H9 (cell line): ENCODE measurements around the gene TRMT1. TPM values are rescaled to one million over a fixed set of nuclear protein-coding genes. Genes with fewer than 3 reads are reported as not detected.

Experiments
- DNase-seq: peaks from one replicate; pipeline ENCODE4 v3.0.0-alpha.2; 2017
- H2AFZ ChIP-seq: one replicate; pipeline ENCODE4 v1.6.1; 2013; ENCODE audit warnings: mild to moderate bottlenecking, low read length, control low read depth, moderate library complexity
- H2AK5ac ChIP-seq: 2 replicates; pipeline ENCODE4 v1.6.1; 2013; ENCODE audit warnings: low read length, control low read depth, mixed read lengths; ENCODE audit not compliant: insufficient read length
- H2BK120ac ChIP-seq: one replicate; pipeline ENCODE4 v1.6.1; 2013; ENCODE audit warnings: low read depth, mild to moderate bottlenecking, low read length, control low read depth, inconsistent platforms; ENCODE audit not compliant: poor library complexity, severe bottlenecking
- H2BK12ac ChIP-seq: 2 replicates; pipeline ENCODE4 v1.6.1; 2013; ENCODE audit warnings: low read length, control low read depth, mixed read lengths, low read depth; ENCODE audit not compliant: insufficient read length
- H2BK15ac ChIP-seq: 2 replicates; pipeline ENCODE4 v1.6.1; 2013; ENCODE audit warnings: low read depth, low read length, control low read depth
- H2BK20ac ChIP-seq: one replicate; pipeline ENCODE4 v1.6.1; 2013; ENCODE audit warnings: low read depth, mild to moderate bottlenecking, low read length, control low read depth, inconsistent platforms; ENCODE audit not compliant: poor library complexity, severe bottlenecking
- H2BK5ac ChIP-seq: 2 replicates; pipeline ENCODE4 v1.6.1; 2013; ENCODE audit warnings: low read length, control low read depth, mixed read lengths; ENCODE audit not compliant: insufficient read length
- H3K14ac ChIP-seq: 2 replicates; pipeline ENCODE4 v1.6.1; 2013; ENCODE audit warnings: low read length, control low read depth; ENCODE audit not compliant: insufficient read depth
- H3K18ac ChIP-seq: 2 replicates; pipeline ENCODE4 v1.6.1; 2013; ENCODE audit warnings: low read depth, mild to moderate bottlenecking, mixed read lengths, low read length, control low read depth; ENCODE audit not compliant: insufficient read length
- H3K23ac ChIP-seq: 2 replicates; pipeline ENCODE4 v1.6.1; 2013; ENCODE audit warnings: low read length, control low read depth, mixed read lengths, low read depth; ENCODE audit not compliant: insufficient read length
- H3K23me2 ChIP-seq: 2 replicates; pipeline ENCODE4 v1.6.1; 2013; ENCODE audit warnings: low read depth, mild to moderate bottlenecking, mixed read lengths, low read length, control low read depth; ENCODE audit not compliant: insufficient read length, poor library complexity, severe bottlenecking
- H3K27ac ChIP-seq: 2 replicates; pipeline ENCODE4 v1.5.1; 2013; ENCODE audit warnings: low read length, control low read depth, mixed read lengths, low read depth; ENCODE audit not compliant: insufficient read length
- H3K27me3 ChIP-seq: 2 replicates; pipeline ENCODE4 v1.6.1; 2013; ENCODE audit warnings: low read length, control low read depth, inconsistent platforms; ENCODE audit not compliant: insufficient read depth
- H3K4ac ChIP-seq: 2 replicates; pipeline ENCODE4 v1.6.1; 2013; ENCODE audit warnings: low read depth, mild to moderate bottlenecking, control low read depth, inconsistent platforms, low read length, moderate library complexity
- H3K4me1 ChIP-seq: 2 replicates; pipeline ENCODE4 v1.6.1; 2013; ENCODE audit warnings: low read length, control low read depth, inconsistent platforms; ENCODE audit not compliant: insufficient read depth
- H3K4me2 ChIP-seq: 2 replicates; pipeline ENCODE4 v1.6.1; 2013; ENCODE audit warnings: low read length, control low read depth, mixed read lengths; ENCODE audit not compliant: insufficient read length, insufficient read depth
- H3K56ac ChIP-seq: 2 replicates; pipeline ENCODE4 v1.6.1; 2013; ENCODE audit warnings: low read depth, mild to moderate bottlenecking, mixed read lengths, low read length, control low read depth; ENCODE audit not compliant: insufficient read length
- H3K79me1 ChIP-seq: 2 replicates; pipeline ENCODE4 v1.6.1; 2013; ENCODE audit warnings: low read depth, mild to moderate bottlenecking, moderate library complexity, low read length, control low read depth, inconsistent platforms; ENCODE audit not compliant: insufficient read depth, poor library complexity, severe bottlenecking
- H3K79me2 ChIP-seq: 2 replicates; pipeline ENCODE4 v1.6.1; 2013; ENCODE audit warnings: low read length, control low read depth, inconsistent platforms; ENCODE audit not compliant: insufficient read depth
- H3K9ac ChIP-seq: 2 replicates; pipeline ENCODE4 v1.6.1; 2013; ENCODE audit warnings: low read length, control low read depth, mixed read lengths; ENCODE audit not compliant: insufficient read length; ENCODE audit errors: extremely low read depth
- H3K9me3 ChIP-seq: one replicate; pipeline ENCODE4 v1.6.1; 2013; ENCODE audit warnings: low read depth, low read length, inconsistent platforms; ENCODE audit not compliant: control insufficient read depth
- H3T11ph ChIP-seq: one replicate; pipeline ENCODE4 v1.6.1; 2013; ENCODE audit warnings: mild to moderate bottlenecking, low read length, control low read depth, inconsistent platforms
- H4K20me1 ChIP-seq: one replicate; pipeline ENCODE4 v1.6.1; 2013; ENCODE audit not compliant: control insufficient read depth, insufficient read length, insufficient read depth
- H4K5ac ChIP-seq: 2 replicates; pipeline ENCODE4 v1.6.1; 2013; ENCODE audit warnings: low read depth, mild to moderate bottlenecking, mixed read lengths, low read length, control low read depth; ENCODE audit not compliant: insufficient read length
- H4K8ac ChIP-seq: replicated peaks from 2 replicates; pipeline ENCODE4 v1.6.1; 2013; ENCODE audit warnings: low read length, control low read depth, mixed read lengths, low read depth; ENCODE audit not compliant: insufficient read length
- H4K91ac ChIP-seq: 2 replicates; pipeline ENCODE4 v1.6.1; 2013; ENCODE audit warnings: low read depth, mild to moderate bottlenecking, moderate library complexity, mixed read lengths, low read length, control low read depth; ENCODE audit not compliant: insufficient read length
- H3K27ac Mint-ChIP-seq, 3 experiments: 2 replicates in 2 of 3; 3 replicates in 1 of 3; pipeline ENCODE4 v1.8.0; 2020 to 2021; ENCODE audit warnings: mixed read lengths in 3 of 3, mild to moderate bottlenecking in 1 of 3, moderate library complexity in 1 of 3
- H3K27me3 Mint-ChIP-seq: 2 replicates; pipeline ENCODE4 v1.8.0; 2021; ENCODE audit warnings: low read depth, mild to moderate bottlenecking, moderate library complexity, mixed read lengths
- H3K36me3 Mint-ChIP-seq, 3 experiments: 2 replicates in 2 of 3; 3 replicates in 1 of 3; pipeline ENCODE4 v1.8.0; 2020 to 2021; ENCODE audit warnings: low read depth in 3 of 3, mixed read lengths in 3 of 3; ENCODE audit not compliant: insufficient read depth in 1 of 3
- H3K4me1 Mint-ChIP-seq, 2 experiments: 2 replicates each; pipeline ENCODE4 v1.8.0; 2020; ENCODE audit warnings: mixed read lengths in 2 of 2
- H3K4me3 Mint-ChIP-seq, 2 experiments: 2 replicates in 1 of 2; 3 replicates in 1 of 2; pipeline ENCODE4 v1.8.0; 2020 to 2021; ENCODE audit warnings: mild to moderate bottlenecking in 2 of 2, mixed read lengths in 2 of 2, moderate library complexity in 1 of 2
- H3K9me3 Mint-ChIP-seq, 2 experiments: 2 replicates in 1 of 2; 3 replicates in 1 of 2; pipeline ENCODE4 v1.8.0; 2020; ENCODE audit warnings: mild to moderate bottlenecking in 2 of 2, mixed read lengths in 2 of 2, moderate library complexity in 1 of 2
- CTCF ChIP-seq: fragments of 200-600 bp; sonication (generic); conservative IDR thresholded peaks from 3 replicates; pipeline ENCODE4 v1.8.0; 2021; ENCODE audit warnings: antibody characterized with exemption, mild to moderate bottlenecking
- WGBS: extraction: QIAGEN DNeasy Blood & Tissue Kit; methylation state at CpG from one replicate; pipeline ENCODE4 v1.1.7; 2013; ENCODE audit warnings: missing lambda C conversion rate, low lambda C conversion rate, mixed read lengths; ENCODE audit not compliant: insufficient read length; ENCODE audit errors: extremely low coverage; 5-methylcytosine and 5-hydroxymethylcytosine counted together
- total RNA-seq: library from RNA; stranded (reverse); gene quantifications from 2 replicates; pipeline ENCODE4 v1.2.1, GENCODE V29; 2021

TRMT1 gene
- total RNA-seq, 1 experiment from 2014 or later = 95.7 TPM

GRCh38 chr19:13138916-13139198 lies 22.3 kb upstream of the TRMT1 start:
- whole genome bisulfite sequencing = no CpG with 5 or more reads among the region's 10 CpGs
- H3K36me3 Mint-ChIP-seq = peaks cover 20 to 60% (median 52%) of the 10 kb centered on the region in 3 experiments; a peak in 6 of 7 replicates

More at GRCh38 chr19:13138916-13139198, 22.3 kb upstream of the TRMT1 start:
- Histone ChIP-seq H4K20me1 (no peaks in the 10 kb centered on the region), H3K79me1 (peaks cover 4% of the 10 kb centered on the region), H3K9ac (no peak overlapping the region), H2AFZ (no peak overlapping the region), H2BK120ac (no peak overlapping the region), H3K79me2 (no peaks in the 10 kb centered on the region; the same call in 1 of the 2 replicates), H3K9me3 (no peaks in the 10 kb centered on the region), H3K23me2 (no peaks in the 10 kb centered on the region), H2BK5ac (no peak overlapping the region), H3K14ac (no peak overlapping the region), H2AK5ac (no peak overlapping the region), H4K8ac (no peak overlapping the region), H3T11ph (no peak overlapping the region), H2BK20ac (no peak overlapping the region), H3K27ac (no peak overlapping the region), H2BK15ac (no peak overlapping the region), H4K5ac (no peak overlapping the region), H3K4me2 (no peak overlapping the region), H2BK12ac (no peak overlapping the region), H4K91ac (no peak overlapping the region), H3K56ac (no peak overlapping the region), H3K4ac (no peak overlapping the region), H3K18ac (no peak overlapping the region), H3K4me1 (no peaks in the 10 kb centered on the region), H3K27me3 (no peaks in the 10 kb centered on the region), H3K23ac (no peak overlapping the region)
- Mint-ChIP-seq H3K27ac (no peak overlapping the region), H3K27me3 (no peaks in the 10 kb centered on the region), H3K4me3 (no peak overlapping the region), H3K9me3 (no peaks in the 10 kb centered on the region), H3K4me1 (peaks cover 5 to 16% of the 10 kb centered on the region in 2 experiments; a peak in 3 of 4 replicates)
- TF ChIP-seq CTCF = no peak
- no peak for DNase-seq
